ENCODE results near the gene HSPA12A. TPM values are rescaled to one million over a fixed set of nuclear protein-coding genes. Genes with fewer than 3 reads are reported as not detected.
A peak's percentile ranks its signal among the peaks of the same experiment; 100 is the strongest.

Gene HSPA12A
- total RNA-seq, 4 donors from 2014 or later = 125 to 187 (median 147) TPM

GRCh38 chr10:116781370-116781884 lies 39.1 kb upstream of the HSPA12A start:
- TF ChIP-seq EP300 (IDR thresholded peaks at IDR 0.05) = no peak
- no peak for TF ChIP-seq CTCF (IDR thresholded peaks at IDR 0.05)
- no peak for TF ChIP-seq POLR2A (IDR thresholded peaks at IDR 0.05)
- Histone ChIP-seq H3K27me3 (no peaks in the 10 kb centered on the region), H3K4me1 (peaks cover 0 to 27% (median 5%) of the 10 kb centered on the region in 4 donors), H3K36me3 (no peaks in the 10 kb centered on the region), H3K4me3 (no peak overlapping the region), H3K9me3 (no peaks in the 10 kb centered on the region), H3K27ac (peak overlapping the region in 3 of 4 donors; percentile 2 to 93 (median 86))
- 66 to 72% methylated on average over 7 of the region's 7 CpGs for WGBS, 2 donors
- no peak for DNase-seq (ENCODE audit: low spot score in 2 of 2)

DNA sequence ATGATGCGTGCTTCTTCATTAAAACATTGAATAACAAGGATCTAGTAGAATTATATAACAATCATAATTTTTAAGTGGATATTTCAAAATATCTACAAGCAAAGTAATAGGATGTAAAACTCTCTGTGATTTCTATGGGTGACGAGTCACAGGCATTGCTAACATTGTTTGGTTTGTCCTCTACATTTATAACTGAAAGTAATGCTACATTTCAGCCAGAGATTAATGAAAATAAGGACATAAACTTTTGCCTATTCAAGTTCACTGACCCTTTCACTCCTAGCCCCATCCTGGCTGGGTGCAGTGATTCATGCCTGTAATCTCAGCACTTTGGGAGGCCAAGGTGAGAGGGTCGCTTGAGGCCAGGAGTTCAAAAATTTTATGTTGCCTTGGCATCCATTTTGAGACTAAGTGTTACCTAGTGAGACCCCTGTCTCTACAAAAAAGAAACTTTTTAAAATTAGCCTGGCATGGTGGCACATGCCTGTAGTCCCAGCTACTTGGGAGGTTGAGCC lies 38.4 kb upstream of the HSPA12A start:
- H3K4me1 ChIP-seq = peaks cover 0 to 31% (median 5%) of the 10 kb centered on the region in 4 donors
- WGBS, 2 donors = 92 to 95% methylated on average over 3 of the region's 3 CpGs
- H3K36me3 ChIP-seq = no peaks in the 10 kb centered on the region
- H3K27me3 ChIP-seq = no peaks in the 10 kb centered on the region
- TF ChIP-seq EP300 (IDR thresholded peaks at IDR 0.05) (no peak), CTCF (IDR thresholded peaks at IDR 0.05) (no peak), POLR2A (IDR thresholded peaks at IDR 0.05) (no peak)
- no peak overlapping the region for H3K4me3 ChIP-seq
- no peak for DNase-seq (ENCODE audit: low spot score in 2 of 2)
- peak overlapping the region in 2 of 4 donors; percentile 86 to 93 for H3K27ac ChIP-seq
- no peaks in the 10 kb centered on the region for H3K9me3 ChIP-seq

- 69 to 70% methylated on average over 16 of the region's 16 CpGs for WGBS, 2 donors
- Histone ChIP-seq H3K27ac (peak overlapping the region in 2 of 4 donors; percentile 16 to 52), H3K4me3 (no peak overlapping the region), H3K27me3 (no peaks in the 10 kb centered on the region), H3K9me3 (no peaks in the 10 kb centered on the region), H3K36me3 (no peaks in the 10 kb centered on the region), H3K4me1 (peaks cover 0 to 39% (median 5%) of the 10 kb centered on the region in 4 donors)
- DNase-seq (ENCODE audit: low spot score in 2 of 2) = no peak
- TF ChIP-seq POLR2A (IDR thresholded peaks at IDR 0.05) = no peak
- TF ChIP-seq CTCF (IDR thresholded peaks at IDR 0.05) = no peak
- no peak for TF ChIP-seq EP300 (IDR thresholded peaks at IDR 0.05)
Measured at GRCh38 chr10:116779076-116779687, 36.8 kb upstream of the HSPA12A start.

DNA sequence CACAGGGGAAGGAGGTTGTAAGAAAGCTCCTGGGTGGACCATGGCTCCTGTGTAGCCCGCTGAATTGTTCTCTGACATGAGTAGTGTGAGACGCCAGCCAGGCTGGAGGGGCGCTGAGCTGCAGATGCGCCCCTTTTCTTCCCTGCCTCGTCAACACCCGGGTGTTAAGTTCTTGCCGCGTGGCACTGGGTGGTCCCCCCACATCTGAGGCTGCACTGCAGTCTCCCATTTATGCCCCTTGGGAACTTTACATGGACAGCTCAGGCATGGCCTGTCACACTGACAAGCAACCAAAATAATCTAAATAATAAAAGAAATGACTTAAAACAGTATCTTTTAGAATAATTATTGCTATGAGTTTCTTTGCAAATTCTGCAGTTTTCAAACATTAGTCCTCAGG lies 34.6 kb upstream of the HSPA12A start:
- 88 to 91% methylated on average over 8 of the region's 8 CpGs for WGBS, 2 donors
- DNase-seq (ENCODE audit: low spot score in 2 of 2) = no peak
- Histone ChIP-seq H3K27ac (no peak overlapping the region), H3K36me3 (no peaks in the 10 kb centered on the region), H3K4me1 (peaks cover 0 to 28% (median 0%) of the 10 kb centered on the region in 4 donors), H3K9me3 (no peaks in the 10 kb centered on the region), H3K27me3 (no peaks in the 10 kb centered on the region), H3K4me3 (no peak overlapping the region)
- TF ChIP-seq EP300 (IDR thresholded peaks at IDR 0.05) = no peak
- TF ChIP-seq CTCF (IDR thresholded peaks at IDR 0.05) = no peak
- no peak for TF ChIP-seq POLR2A (IDR thresholded peaks at IDR 0.05)
